Measurements from ENCODE around the gene ZSCAN5B. TPM values are rescaled to one million over a fixed set of nuclear protein-coding genes. Genes with fewer than 3 reads are reported as not detected.

ZSCAN5B gene
- total RNA-seq, 2 donors from 2014 or later: not detected

DNA sequence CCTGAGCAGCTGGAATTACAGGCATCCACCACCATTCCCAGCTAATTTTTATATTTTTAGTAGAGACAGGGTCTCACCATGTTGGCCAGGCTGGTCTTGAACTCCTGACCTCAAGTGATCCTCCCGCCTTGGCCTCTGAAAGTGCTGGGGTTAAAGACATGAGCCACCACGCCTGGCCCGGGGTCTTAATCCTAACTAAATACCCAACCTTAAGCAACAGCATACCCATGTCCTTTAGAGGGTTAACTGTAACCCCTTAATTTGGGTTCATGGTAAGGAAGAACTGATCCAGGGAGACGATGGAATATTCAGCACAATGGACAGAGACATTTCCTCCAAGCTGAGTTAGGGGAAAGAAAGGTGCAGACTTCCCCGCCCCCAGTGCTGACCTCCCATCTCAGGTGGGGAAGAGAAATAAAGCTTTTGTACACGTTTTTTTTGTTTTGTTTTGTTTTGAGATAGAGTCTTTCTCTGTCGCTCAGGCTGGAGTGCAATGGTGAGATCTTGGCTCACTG, 30.5 kb downstream of the ZSCAN5B start:
- Histone ChIP-seq H3K27ac (no peak overlapping the region), H3K4me3 (no peak overlapping the region), H3K36me3 (no peaks in the 10 kb centered on the region), H3K9me3 (no peaks in the 10 kb centered on the region), H3K4me1 (peaks cover 0 to 5% of the 10 kb centered on the region in 2 donors), H3K27me3 (no peaks in the 10 kb centered on the region)
- no peak for DNase-seq (ENCODE audit: low spot score)
- TF ChIP-seq, protein P1, sequence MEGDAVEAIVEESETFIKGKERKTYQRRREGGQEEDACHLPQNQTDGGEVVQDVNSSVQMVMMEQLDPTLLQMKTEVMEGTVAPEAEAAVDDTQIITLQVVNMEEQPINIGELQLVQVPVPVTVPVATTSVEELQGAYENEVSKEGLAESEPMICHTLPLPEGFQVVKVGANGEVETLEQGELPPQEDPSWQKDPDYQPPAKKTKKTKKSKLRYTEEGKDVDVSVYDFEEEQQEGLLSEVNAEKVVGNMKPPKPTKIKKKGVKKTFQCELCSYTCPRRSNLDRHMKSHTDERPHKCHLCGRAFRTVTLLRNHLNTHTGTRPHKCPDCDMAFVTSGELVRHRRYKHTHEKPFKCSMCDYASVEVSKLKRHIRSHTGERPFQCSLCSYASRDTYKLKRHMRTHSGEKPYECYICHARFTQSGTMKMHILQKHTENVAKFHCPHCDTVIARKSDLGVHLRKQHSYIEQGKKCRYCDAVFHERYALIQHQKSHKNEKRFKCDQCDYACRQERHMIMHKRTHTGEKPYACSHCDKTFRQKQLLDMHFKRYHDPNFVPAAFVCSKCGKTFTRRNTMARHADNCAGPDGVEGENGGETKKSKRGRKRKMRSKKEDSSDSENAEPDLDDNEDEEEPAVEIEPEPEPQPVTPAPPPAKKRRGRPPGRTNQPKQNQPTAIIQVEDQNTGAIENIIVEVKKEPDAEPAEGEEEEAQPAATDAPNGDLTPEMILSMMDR (IDR thresholded peaks at IDR 0.05): no peak

DNA sequence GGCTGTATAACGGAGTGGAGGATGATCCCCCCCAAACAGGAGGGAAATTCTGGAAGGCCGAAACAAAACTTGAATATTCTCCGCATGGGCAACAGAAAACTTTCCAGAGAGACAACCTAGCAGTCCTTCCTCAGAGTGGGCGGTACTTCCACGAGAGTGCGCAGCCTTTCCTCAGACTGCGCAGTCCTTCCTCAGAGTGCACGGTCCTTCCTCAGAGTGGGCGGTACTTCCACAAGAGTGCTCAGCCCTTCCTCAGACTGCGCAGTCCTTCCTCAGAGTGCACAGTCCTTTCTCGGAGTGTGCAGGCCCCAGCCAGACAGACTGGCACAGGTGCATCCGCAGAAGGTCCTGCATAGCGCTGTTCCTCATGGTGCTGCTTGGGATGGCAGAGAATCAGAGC, 34.5 kb downstream of the ZSCAN5B start:
- no peak for DNase-seq (ENCODE audit: low spot score)
- no peak overlapping the region for H3K4me3 ChIP-seq
- no peaks in the 10 kb centered on the region for H3K27me3 ChIP-seq
- H3K27ac ChIP-seq: no peak overlapping the region
- H3K36me3 ChIP-seq: peaks cover 22% of the 10 kb centered on the region
- TF ChIP-seq, protein P1 (IDR thresholded peaks at IDR 0.05): no peak
- H3K9me3 ChIP-seq: no peaks in the 10 kb centered on the region
- no peaks in the 10 kb centered on the region for H3K4me1 ChIP-seq

DNA sequence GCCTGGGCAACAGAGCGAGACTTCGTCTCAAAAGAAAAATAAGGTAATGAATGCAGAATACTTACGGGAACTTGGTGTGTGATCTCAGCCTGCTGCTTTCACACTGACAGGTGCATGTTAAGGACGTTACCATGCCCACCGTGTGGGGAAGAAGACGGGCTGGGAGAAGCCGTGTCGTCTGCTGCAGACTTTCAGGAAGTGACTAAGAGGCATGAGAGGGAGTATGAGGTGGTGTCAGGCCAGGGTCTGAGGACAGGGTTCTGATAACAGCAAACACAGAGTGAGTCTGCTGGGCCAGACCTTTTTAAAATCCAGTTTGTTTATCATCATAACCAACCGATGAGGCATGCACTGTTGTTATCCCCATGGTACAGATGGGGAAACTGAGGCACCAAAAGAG, 35.3 kb downstream of the ZSCAN5B start:
- TF ChIP-seq, protein P1 (IDR thresholded peaks at IDR 0.05): no peak
- Histone ChIP-seq H3K36me3 (peaks cover 22% of the 10 kb centered on the region), H3K4me3 (no peak overlapping the region)

DNA sequence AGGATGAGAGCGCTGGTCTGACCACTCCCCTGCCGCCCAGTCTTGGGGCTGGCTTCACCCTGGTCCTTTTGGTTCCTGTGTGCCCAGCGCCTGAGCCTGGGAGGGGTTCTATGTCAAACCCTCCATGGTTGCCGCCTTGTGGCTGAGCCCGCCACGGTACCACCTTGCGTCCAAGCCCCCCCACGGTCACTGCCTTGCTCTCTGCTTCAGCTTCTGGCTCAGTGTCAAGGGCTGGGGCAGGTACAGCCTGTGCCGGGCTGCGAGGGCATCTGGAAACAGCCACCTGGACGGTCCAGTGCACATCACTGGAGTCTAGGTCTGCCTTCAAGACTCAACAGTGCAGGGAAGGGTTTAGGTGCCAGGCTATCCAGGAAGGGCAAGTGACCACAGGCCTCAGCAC, 36.0 kb downstream of the ZSCAN5B start:
- Histone ChIP-seq H3K4me1 (no peaks in the 10 kb centered on the region), H3K36me3 (peaks cover 22% of the 10 kb centered on the region), H3K27ac (no peak overlapping the region), H3K4me3 (no peak overlapping the region), H3K27me3 (no peaks in the 10 kb centered on the region), H3K9me3 (no peaks in the 10 kb centered on the region)
- TF ChIP-seq, protein P1 (IDR thresholded peaks at IDR 0.05): no peak
- DNase-seq (ENCODE audit: low spot score): no peak

More for the DNA sequence above, 35.3 kb downstream of the ZSCAN5B start:
- no peaks in the 10 kb centered on the region for H3K9me3 ChIP-seq
- H3K27me3 ChIP-seq: no peaks in the 10 kb centered on the region
- DNase-seq (ENCODE audit: low spot score): no peak
- H3K27ac ChIP-seq: no peak overlapping the region
- H3K4me1 ChIP-seq: no peaks in the 10 kb centered on the region

DNA sequence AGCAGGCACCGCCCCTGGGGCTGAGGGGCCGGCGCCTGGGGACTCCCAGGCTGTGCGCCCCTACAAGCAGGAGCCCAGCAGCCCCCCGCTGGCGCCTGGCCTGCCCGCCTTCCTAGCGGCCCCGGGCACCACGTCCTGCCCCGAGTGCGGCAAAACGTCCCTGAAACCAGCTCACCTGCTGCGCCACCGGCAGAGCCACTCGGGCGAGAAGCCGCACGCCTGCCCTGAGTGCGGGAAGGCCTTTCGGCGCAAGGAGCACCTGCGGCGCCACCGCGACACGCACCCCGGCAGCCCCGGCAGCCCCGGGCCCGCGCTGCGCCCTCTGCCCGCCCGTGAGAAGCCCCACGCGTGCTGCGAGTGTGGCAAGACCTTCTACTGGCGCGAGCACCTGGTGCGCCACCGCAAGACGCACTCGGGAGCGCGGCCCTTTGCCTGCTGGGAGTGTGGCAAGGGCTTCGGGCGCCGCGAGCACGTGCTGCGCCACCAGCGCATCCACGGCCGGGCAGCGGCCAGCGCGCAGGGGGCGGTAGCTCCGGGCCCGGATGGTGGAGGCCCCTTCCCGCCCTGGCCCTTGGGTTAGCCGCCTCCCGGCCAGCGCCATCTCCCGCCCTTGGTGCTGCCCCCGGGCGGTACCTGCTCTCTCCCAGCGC, 37.8 kb downstream of the ZSCAN5B start:
- H3K4me3 ChIP-seq: no peak overlapping the region
- no peaks in the 10 kb centered on the region for H3K9me3 ChIP-seq
- H3K36me3 ChIP-seq: peaks cover 23% of the 10 kb centered on the region
- H3K27ac ChIP-seq: no peak overlapping the region
- TF ChIP-seq, protein P1 (IDR thresholded peaks at IDR 0.05): no peak
- no peaks in the 10 kb centered on the region for H3K27me3 ChIP-seq
- DNase-seq (ENCODE audit: low spot score): no peak
- H3K4me1 ChIP-seq: no peaks in the 10 kb centered on the region
